SW480 (cell line): ENCODE data around the gene CYB5R4.

Experiments used
- DNase-seq: peaks from one replicate; pipeline ENCODE4 v3.0.0-alpha.2; 2016; ENCODE audit warnings: low spot score

CYB5R4 gene

DNA sequence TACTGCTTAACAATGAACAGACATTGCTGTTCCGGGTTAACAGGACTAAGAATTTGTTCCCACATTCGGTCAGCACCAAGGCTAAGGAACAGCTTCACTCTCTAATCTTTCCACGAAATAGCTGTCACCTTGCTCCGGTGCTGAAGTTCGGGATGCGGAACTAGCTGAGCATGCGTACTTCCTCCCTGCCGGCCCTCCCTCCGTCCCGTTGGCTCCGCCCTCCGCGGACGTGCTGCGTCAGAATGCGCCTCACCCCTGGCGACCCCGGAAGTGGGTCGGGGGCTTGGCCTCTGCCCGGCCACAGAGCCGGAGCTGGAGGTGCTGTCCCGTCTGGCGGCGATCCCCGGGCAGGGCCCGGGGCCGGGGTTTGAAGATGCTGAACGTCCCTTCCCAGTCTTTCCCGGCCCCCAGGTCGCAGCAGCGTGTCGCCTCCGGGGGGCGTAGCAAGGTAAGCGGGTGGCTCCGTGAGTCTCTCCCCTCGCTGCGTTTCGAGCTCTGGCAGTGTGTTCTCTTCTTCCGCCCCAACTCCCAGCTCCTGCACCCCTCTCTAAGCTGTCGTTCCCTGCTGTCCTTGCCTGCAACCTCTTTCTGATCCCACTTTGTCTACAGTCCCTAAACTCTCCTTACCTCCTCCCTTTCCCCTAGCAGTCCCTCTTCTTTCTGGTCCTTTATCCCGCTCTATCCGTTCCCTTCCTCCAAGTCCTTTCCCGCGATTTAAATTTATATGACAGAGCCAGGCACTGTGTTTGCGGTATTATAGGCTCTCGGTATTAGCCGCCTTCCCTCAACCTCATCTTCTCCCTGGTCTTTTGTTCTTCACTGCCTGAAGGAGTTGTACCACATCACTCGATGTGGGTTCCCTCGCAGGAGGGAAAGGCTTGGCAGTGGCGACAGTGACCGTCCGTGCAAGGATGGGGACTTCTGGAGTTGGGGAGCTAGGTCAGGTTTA, at the start of gene CYB5R4:
CYB5R4 (plus strand) TSS at position 280 of the 949 bp plus-strand sequence; CDS start at position 374, 94 bp downstream.
- DNase-seq: peak; percentile 89

GRCh38 chr6:83812595-83812994, 46.9 kb upstream of the CYB5R4 start:
- no peak for DNase-seq

DNA sequence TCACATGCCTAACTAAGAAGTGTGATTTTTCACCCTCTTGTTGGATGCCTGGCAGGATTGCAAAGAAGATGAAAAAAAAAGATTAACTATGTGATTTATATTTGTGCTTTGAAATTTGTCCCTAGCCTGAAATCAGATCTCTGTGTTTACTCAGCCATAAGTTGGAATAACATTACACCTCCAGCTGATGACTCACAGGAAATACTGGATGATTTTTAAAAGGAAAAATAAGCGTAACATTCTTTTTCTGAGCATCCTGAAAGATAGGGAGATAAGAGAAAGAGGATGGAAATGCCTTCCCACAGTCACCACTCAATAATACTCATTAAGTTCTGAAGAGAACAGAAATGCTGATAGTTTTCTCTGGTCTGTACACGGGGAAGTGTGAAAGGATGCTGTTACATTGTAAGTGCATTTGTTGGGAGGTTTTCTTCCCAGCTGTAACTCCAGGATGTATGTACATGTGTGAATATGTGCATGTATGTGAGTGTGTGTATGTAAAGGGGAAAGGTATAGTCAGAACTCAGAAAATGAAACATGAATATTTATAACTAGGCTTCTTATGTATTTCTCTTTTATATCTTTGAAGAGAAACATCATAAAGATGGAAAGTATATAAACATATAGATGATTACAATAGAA, 43.7 kb upstream of the CYB5R4 start:
- peak; percentile 33 for DNase-seq

- no peak for DNase-seq
Measured at GRCh38 chr6:83822629-83823169, 36.8 kb upstream of the CYB5R4 start.

DNA sequence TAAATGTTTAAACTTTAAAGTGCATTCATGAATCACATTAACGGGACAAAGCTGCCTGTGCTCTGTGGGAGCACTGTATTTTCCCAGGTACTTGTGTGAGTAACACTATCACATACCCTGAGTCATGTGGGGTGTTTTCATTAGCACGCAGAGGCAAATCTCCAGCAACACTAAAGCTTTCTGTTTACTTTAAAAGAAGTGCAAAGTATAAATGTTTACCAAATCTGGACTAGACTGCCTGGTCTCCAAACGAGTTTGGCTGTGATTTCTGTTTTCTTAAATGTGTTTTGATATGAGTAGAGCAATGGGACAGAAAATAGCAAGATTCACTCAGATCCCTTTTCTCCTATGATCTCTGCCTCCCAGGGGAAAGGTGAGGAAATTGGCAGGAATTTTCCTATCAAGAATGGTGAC, 35.1 kb upstream of the CYB5R4 start:
- no peak for DNase-seq

- no peak for DNase-seq
Measured at GRCh38 chr6:83824831-83825230, 34.7 kb upstream of the CYB5R4 start.

DNA sequence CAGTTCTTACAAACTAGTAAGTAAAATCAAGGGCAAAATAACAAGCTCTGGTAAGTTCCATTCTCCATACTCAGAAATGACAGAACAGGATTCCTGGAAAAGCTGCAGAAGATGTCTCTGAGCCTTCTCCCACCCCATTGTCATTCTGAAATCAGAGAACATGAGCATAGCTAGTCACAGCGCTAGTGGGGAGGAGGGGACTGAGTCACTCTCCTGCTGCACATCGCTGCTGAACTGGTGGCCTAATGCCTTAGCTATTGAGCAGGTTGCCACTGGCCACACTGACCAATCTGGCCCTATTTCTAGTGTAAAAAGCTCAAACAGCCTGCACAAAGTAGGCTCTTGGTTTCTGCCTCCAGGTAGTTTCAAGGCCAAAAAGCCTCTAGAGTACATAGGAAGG, 32.4 kb upstream of the CYB5R4 start:
- DNase-seq: no peak

DNA sequence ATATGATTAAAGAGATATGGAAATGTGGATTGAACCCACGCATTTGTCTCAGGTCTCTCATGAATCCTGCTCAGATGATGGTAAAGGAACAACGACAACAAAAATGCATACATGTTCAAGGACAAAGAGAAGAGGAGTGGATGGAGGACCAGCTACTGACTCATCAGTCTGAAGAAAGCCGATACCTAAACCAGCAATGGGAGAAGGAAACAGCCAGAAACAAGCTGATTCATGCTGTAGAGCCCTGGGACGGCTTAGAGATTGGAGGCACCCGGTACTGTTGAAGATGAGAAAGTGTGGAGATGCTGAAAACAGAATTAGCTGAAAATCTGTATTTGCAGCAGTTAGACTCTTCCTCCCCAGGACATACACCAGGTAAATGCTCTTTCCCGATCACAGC, 20.8 kb upstream of the CYB5R4 start:
- no peak for DNase-seq

GRCh38 chr6:83844170-83844569, 15.3 kb upstream of the CYB5R4 start:
- DNase-seq: no peak

- no peak for DNase-seq
Measured at GRCh38 chr6:83846291-83846690, 13.2 kb upstream of the CYB5R4 start.

GRCh38 chr6:83847179-83847578, 12.3 kb upstream of the CYB5R4 start:
- no peak for DNase-seq

- DNase-seq: no peak
Measured at GRCh38 chr6:83849127-83849526, 10.4 kb upstream of the CYB5R4 start.

DNA sequence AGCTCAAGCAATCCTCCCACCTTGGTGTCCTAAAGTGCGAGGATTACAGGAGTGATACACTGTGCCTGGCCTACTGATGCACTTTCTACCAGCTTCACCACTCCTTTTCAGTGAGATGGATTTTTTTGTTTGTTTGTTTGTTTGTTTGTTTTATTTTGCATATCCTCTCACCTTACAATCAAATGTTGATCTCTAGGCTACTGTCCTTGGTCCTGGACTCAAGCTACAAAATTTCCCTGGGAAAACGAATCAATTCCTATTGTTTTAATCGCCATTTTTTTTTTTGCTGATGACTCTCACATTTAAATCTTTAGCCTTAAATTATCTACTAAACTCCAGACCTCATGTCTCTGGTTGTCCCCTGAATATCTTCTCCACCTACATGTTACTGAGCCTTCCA, 9.9 kb upstream of the CYB5R4 start:
- no peak for DNase-seq

DNA sequence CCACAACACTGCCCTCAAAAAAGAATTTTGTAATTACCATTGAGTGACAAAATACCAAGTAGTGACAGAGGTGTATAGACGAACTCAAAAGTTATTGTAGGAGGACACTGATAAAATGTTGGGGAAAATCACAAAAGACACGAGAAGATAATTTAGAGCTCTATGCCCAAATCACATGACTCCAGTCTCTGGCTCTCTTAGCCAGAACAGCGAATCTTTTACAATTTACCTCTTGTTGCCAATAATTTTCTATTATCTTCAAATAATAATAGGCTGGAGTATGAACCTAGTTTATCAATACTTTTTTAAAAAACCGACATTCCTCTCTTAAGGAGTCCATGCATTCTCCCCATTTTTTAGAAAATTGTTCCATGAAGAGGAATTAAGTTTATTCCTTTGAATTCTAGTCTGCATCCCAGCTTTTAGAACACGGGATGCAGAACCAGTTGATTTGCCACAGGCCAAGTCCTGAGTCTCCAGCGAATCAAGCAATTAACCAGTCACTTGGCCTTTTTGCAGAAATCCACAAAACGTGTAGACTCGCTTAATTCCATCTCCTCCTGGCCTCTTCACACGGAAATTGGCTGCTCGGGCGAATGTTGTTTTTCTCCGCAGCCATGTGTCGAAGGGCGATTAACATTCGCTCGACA, 6.8 kb upstream of the CYB5R4 start:
- no peak for DNase-seq

GRCh38 chr6:83853178-83854000, 6.1 kb upstream of the CYB5R4 start, which contains the start of gene RIPPLY2:
Gene RIPPLY2 (plus strand): TSS chr6:83853360. CDS start chr6:83853417, 57 bp downstream.
- no peak for DNase-seq

DNA sequence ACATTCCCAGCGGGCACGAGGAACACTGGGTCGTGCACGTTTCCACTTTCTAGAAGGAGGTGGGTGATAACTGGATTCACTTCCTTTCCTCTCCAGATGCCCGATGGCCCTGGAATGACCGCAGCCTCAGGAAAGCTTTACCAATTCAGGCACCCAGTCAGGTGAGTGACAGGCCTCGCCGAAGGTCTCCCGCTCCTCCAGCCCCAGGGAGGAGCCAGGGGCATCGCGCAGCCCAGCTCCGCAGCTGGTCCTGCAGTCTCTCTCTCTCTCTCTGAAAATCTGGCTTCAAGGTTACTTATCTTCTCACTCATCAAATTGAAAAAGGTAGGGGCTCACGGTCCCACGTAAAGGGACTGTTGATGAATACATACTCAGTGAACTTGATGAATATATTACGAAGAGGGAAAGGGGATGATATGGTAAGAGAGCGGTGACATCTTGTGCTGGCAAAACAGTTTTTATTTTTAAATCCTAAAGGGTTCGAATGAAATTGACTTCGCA, 5.4 kb upstream of the CYB5R4 start:
- DNase-seq: no peak

GRCh38 chr6:83854766-83855165, 4.7 kb upstream of the CYB5R4 start:
- no peak for DNase-seq

- DNase-seq: no peak
Measured at GRCh38 chr6:83860359-83860755, 868 bp downstream of the CYB5R4 start.

DNA sequence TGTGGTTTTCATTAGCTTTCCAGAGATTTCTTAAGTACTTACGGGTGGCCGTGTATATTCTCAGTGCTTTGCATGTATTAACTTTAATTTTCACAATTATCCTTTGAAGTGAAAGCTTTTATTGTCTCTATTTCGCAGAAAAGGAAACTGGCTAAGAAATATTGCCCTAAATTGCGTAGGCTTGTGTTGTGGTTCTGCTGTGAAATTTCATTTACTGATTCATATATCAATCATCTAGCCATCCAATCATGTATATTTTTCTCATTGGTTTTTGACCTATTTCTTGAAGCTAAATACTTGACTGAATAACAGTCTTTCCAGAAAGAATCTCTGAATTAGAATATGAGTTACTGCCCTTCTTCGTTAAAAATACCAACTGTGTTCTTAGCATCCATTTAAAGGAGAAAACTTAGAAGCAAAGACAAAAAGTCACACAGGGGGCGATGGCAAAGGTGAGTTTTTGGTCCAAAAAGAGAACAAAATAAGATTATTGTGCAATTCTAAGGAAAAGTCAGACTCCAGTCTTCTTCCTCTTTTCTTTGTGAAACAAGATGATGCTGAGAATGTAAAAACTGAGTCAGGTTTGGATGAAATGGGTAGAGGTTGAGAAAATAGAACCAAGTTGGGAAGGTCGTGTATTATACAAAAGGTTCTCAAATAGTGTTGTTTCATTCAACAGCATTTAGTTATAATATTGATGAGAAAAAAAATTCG, 1.4 kb downstream of the CYB5R4 start:
- DNase-seq: no peak

DNA sequence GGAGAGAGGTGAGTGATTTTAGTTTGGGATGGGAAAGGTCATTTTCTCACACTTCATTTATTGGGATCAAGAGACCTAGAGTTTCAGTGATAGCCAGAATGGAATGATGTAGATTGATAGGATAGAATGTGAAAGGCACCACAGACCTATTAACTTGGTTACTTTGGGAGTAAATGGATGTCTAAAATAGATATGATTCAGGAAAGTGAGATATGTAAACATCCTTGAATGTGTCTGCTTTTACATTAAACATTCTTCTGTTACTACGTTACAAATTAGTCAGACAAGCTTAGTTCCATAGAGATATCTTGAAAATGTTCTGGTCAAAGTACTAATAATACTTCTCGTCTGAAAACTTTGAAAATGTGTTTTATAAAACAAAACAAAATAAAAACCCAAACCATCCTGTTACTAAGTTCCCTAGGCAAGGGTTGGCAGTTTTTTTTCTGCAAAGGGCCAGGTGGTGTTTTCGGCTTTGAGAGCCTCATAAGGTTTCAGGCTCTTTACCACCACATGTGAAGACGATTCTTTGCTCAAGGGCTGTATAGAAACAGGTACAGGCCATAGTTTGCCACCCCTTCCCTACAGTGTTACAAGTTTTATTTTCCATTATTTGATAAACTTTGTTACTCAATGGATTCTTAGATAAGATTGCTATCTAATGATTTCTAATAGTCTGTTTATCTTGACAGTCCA, 3.4 kb downstream of the CYB5R4 start:
- DNase-seq: no peak
